Nephron (organoid): ENCODE results near the gene CGB2.
A peak's percentile ranks its signal among the peaks of the same experiment; 100 is the strongest.

Experiments used
- H3K27ac Mint-ChIP-seq, 3 experiments: 2 replicates each; pipeline ENCODE4 v1.8.0; 2020; ENCODE audit warnings: mixed read lengths in 3 of 3, mild to moderate bottlenecking in 2 of 3, moderate library complexity in 1 of 3
- H3K27me3 Mint-ChIP-seq: 2 replicates; pipeline ENCODE4 v1.8.0; 2021; ENCODE audit warnings: low read depth, mild to moderate bottlenecking, moderate library complexity, mixed read lengths
- H3K36me3 Mint-ChIP-seq: 2 replicates; pipeline ENCODE4 v1.8.0; 2020; ENCODE audit warnings: low read depth, mixed read lengths
- H3K4me1 Mint-ChIP-seq: 2 replicates; pipeline ENCODE4 v1.8.0; 2020; ENCODE audit warnings: mixed read lengths
- H3K4me3 Mint-ChIP-seq, 3 experiments: 2 replicates each; pipeline ENCODE4 v1.8.0; 2020; ENCODE audit warnings: mild to moderate bottlenecking in 3 of 3, mixed read lengths in 3 of 3, moderate library complexity in 2 of 3
- H3K9me3 Mint-ChIP-seq: 2 replicates; pipeline ENCODE4 v1.8.0; 2020; ENCODE audit warnings: mixed read lengths
- CTCF ChIP-seq, 3 experiments: fragments of 200-600 bp; sonication (generic); IDR thresholded peaks; one replicate each; pipeline ENCODE4 v1.5.0; 2021; ENCODE audit warnings: antibody characterized with exemption in 3 of 3; ENCODE audit not compliant: unreplicated experiment in 3 of 3

The CGB2 gene

GRCh38 chr19:48992581-48993174, 39.0 kb upstream of the CGB2 start:
- peak overlapping the region; percentile 93 to 96 (median 96) for H3K4me3 Mint-ChIP-seq
- no peaks in the 10 kb centered on the region for H3K27me3 Mint-ChIP-seq
- peaks cover 42% of the 10 kb centered on the region for H3K4me1 Mint-ChIP-seq
- peaks cover 24% of the 10 kb centered on the region for H3K36me3 Mint-ChIP-seq
- TF ChIP-seq CTCF (IDR thresholded peaks at IDR 0.05; ENCODE audit: unreplicated experiment in 3 of 3): no peak
- H3K27ac Mint-ChIP-seq: peak overlapping the region; percentile 85 to 99 (median 98)
- no peaks in the 10 kb centered on the region for H3K9me3 Mint-ChIP-seq

GRCh38 chr19:48993175-48994034, 38.3 kb upstream of the CGB2 start, which contains the start of the genes GYS1 and RUVBL2:
Gene GYS1 (minus strand): TSS chr19:48993309. CDS start chr19:48993112, 197 bp downstream.
Gene RUVBL2 (plus strand): TSS chr19:48993887. CDS start chr19:48993912, 25 bp downstream.
- peak; percentile 98 to 99 (median 99) for TF ChIP-seq CTCF (IDR thresholded peaks at IDR 0.05; ENCODE audit: unreplicated experiment in 3 of 3)
- Mint-ChIP-seq H3K4me3 (peak within 1 kb of the TSS; percentile 93 to 96 (median 96)), H3K9me3 (no peaks in the 10 kb centered on the region), H3K27me3 (no peaks in the 10 kb centered on the region), H3K27ac (peak within 1 kb of the TSS; percentile 85 to 99 (median 98)), H3K4me1 (peaks cover 42% of the 10 kb centered on the region), H3K36me3 (peaks cover 21% of the 10 kb centered on the region)

GRCh38 chr19:48994035-48994386, 37.7 kb upstream of the CGB2 start:
- peak overlapping the region; percentile 93 to 96 (median 96) for H3K4me3 Mint-ChIP-seq
- H3K9me3 Mint-ChIP-seq: no peaks in the 10 kb centered on the region
- H3K36me3 Mint-ChIP-seq: peaks cover 15% of the 10 kb centered on the region
- TF ChIP-seq CTCF (IDR thresholded peaks at IDR 0.05; ENCODE audit: unreplicated experiment in 3 of 3): no peak
- no peaks in the 10 kb centered on the region for H3K27me3 Mint-ChIP-seq
- peak overlapping the region; percentile 85 to 99 (median 98) for H3K27ac Mint-ChIP-seq
- peaks cover 42% of the 10 kb centered on the region for H3K4me1 Mint-ChIP-seq

- no peak for TF ChIP-seq CTCF (IDR thresholded peaks at IDR 0.05; ENCODE audit: unreplicated experiment in 3 of 3)
- no peaks in the 10 kb centered on the region for H3K9me3 Mint-ChIP-seq
Measured at GRCh38 chr19:48997972-48998371, 33.7 kb upstream of the CGB2 start.

GRCh38 chr19:48999481-49000325, 32.0 kb upstream of the CGB2 start:
- Mint-ChIP-seq H3K36me3 (peaks cover 24% of the 10 kb centered on the region), H3K4me3 (no peak overlapping the region), H3K27me3 (no peaks in the 10 kb centered on the region), H3K9me3 (no peaks in the 10 kb centered on the region), H3K4me1 (peaks cover 8% of the 10 kb centered on the region), H3K27ac (no peak overlapping the region)
- peak; percentile 44 to 59 (median 50) for TF ChIP-seq CTCF (IDR thresholded peaks at IDR 0.05; ENCODE audit: unreplicated experiment in 3 of 3)

More at GRCh38 chr19:48997972-48998371, 33.7 kb upstream of the CGB2 start:
- H3K36me3 Mint-ChIP-seq: peaks cover 13% of the 10 kb centered on the region
- no peak overlapping the region for H3K4me3 Mint-ChIP-seq
- H3K27me3 Mint-ChIP-seq: no peaks in the 10 kb centered on the region
- H3K4me1 Mint-ChIP-seq: peaks cover 17% of the 10 kb centered on the region
- H3K27ac Mint-ChIP-seq: no peak overlapping the region
